Measurements from ENCODE around the gene TMEM184B. TPM values are rescaled to one million over a fixed set of nuclear protein-coding genes. Genes with fewer than 3 reads are reported as not detected.

The TMEM184B gene
- total RNA-seq, 1 experiment from 2014 or later = 89.7 TPM

DNA sequence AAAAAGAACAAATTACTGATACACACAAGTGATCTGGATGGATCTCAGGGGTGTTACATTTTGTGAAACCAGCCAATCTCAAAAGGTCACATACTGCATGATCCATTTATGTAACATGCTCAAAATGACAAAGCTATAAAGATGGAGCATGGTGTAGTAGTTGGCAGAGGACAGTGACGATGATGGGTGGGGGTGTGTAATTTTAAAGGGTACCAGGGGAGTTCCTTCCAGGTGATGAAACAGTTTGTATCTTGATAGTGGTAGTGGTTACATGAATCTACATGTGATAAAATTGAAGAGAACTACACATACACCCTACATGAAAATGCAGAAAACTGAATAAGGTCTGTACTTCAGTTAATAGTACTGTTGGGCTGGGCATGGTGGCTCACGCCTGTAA, 17.1 kb downstream of the TMEM184B start:
- Mint-ChIP-seq H3K27ac (no peak overlapping the region), H3K27me3 (ENCODE audit: low read depth) (no peaks in the 10 kb centered on the region), H3K4me3 (no peak overlapping the region), H3K9me3 (no peaks in the 10 kb centered on the region), H3K36me3 (no peaks in the 10 kb centered on the region; the same call in 1 of the 2 replicates), H3K4me1 (peaks cover 23% of the 10 kb centered on the region)
- TF ChIP-seq, protein P1, sequence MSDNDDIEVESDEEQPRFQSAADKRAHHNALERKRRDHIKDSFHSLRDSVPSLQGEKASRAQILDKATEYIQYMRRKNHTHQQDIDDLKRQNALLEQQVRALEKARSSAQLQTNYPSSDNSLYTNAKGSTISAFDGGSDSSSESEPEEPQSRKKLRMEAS (CRISPR knock-in tag; IDR thresholded peaks at IDR 0.05) = no peak
- TF ChIP-seq ZNF423 (CRISPR knock-in tag; IDR thresholded peaks at IDR 0.05) (no peak), FOXK1 (CRISPR knock-in tag; IDR thresholded peaks at IDR 0.05) (no peak)
- no peak for ATAC-seq
- no peak for DNase-seq (ENCODE audit: low spot score)
- ChIA-PET CTCF (interaction anchor here (1.1 to 1.5 kb wide), 2 partner anchors 141 to 392 kb away, joined by 3 read pairs; no protein-coding TSS in a partner anchor), POLR2A (no interaction called here)

DNA sequence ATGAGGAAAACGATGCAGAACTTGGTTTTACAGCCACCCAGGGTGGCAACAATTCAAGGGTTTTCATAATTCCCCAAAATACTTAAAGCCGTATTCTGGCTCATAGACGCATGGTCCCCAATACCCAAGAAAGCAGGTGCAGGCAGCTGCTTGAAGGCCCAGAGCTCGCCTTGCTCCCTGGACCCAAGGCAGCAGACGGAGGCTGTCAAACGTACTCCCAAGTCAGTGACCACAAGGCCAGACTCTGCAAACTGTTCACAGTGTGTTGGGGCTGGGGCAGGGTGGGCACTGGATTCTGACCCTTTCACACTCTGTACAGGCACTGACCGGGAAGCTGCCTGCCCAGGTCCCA, 21.5 kb downstream of the TMEM184B start:
- Mint-ChIP-seq H3K4me3 (no peak overlapping the region), H3K27ac (no peak overlapping the region), H3K27me3 (ENCODE audit: low read depth) (no peaks in the 10 kb centered on the region), H3K36me3 (peaks cover 24% of the 10 kb centered on the region), H3K9me3 (no peaks in the 10 kb centered on the region; the same call in 1 of the 2 replicates), H3K4me1 (no peaks in the 10 kb centered on the region)
- TF ChIP-seq MYBL2 (CRISPR knock-in tag; IDR thresholded peaks at IDR 0.05) (no peak), HMGA2 (CRISPR knock-in tag; IDR thresholded peaks at IDR 0.05) (no peak), TEAD4 (CRISPR knock-in tag; IDR thresholded peaks at IDR 0.05) (no peak), GRHL2 (CRISPR knock-in tag; IDR thresholded peaks at IDR 0.05; ENCODE audit: insufficient replicate concordance, severe bottlenecking) (no peak), SMAD3 (CRISPR knock-in tag; IDR thresholded peaks at IDR 0.05; ENCODE audit: borderline replicate concordance) (no peak), FOXJ3 (CRISPR knock-in tag; IDR thresholded peaks at IDR 0.05; ENCODE audit: borderline replicate concordance) (no peak), EMX1 (CRISPR knock-in tag; IDR thresholded peaks at IDR 0.05) (no peak), CBFB (CRISPR knock-in tag; IDR thresholded peaks at IDR 0.05; ENCODE audit: low read depth) (no peak)
- TF ChIP-seq, protein P2, sequence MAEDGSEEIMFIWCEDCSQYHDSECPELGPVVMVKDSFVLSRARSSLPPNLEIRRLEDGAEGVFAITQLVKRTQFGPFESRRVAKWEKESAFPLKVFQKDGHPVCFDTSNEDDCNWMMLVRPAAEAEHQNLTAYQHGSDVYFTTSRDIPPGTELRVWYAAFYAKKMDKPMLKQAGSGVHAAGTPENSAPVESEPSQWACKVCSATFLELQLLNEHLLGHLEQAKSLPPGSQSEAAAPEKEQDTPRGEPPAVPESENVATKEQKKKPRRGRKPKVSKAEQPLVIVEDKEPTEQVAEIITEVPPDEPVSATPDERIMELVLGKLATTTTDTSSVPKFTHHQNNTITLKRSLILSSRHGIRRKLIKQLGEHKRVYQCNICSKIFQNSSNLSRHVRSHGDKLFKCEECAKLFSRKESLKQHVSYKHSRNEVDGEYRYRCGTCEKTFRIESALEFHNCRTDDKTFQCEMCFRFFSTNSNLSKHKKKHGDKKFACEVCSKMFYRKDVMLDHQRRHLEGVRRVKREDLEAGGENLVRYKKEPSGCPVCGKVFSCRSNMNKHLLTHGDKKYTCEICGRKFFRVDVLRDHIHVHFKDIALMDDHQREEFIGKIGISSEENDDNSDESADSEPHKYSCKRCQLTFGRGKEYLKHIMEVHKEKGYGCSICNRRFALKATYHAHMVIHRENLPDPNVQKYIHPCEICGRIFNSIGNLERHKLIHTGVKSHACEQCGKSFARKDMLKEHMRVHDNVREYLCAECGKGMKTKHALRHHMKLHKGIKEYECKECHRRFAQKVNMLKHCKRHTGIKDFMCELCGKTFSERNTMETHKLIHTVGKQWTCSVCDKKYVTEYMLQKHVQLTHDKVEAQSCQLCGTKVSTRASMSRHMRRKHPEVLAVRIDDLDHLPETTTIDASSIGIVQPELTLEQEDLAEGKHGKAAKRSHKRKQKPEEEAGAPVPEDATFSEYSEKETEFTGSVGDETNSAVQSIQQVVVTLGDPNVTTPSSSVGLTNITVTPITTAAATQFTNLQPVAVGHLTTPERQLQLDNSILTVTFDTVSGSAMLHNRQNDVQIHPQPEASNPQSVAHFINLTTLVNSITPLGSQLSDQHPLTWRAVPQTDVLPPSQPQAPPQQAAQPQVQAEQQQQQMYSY (CRISPR knock-in tag; IDR thresholded peaks at IDR 0.05) = no peak
- TF ChIP-seq, protein P3, sequence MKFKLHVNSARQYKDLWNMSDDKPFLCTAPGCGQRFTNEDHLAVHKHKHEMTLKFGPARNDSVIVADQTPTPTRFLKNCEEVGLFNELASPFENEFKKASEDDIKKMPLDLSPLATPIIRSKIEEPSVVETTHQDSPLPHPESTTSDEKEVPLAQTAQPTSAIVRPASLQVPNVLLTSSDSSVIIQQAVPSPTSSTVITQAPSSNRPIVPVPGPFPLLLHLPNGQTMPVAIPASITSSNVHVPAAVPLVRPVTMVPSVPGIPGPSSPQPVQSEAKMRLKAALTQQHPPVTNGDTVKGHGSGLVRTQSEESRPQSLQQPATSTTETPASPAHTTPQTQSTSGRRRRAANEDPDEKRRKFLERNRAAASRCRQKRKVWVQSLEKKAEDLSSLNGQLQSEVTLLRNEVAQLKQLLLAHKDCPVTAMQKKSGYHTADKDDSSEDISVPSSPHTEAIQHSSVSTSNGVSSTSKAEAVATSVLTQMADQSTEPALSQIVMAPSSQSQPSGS (CRISPR knock-in tag; IDR thresholded peaks at IDR 0.05; ENCODE audit: borderline replicate concordance, low read depth) = no peak
- TF ChIP-seq, protein P4, sequence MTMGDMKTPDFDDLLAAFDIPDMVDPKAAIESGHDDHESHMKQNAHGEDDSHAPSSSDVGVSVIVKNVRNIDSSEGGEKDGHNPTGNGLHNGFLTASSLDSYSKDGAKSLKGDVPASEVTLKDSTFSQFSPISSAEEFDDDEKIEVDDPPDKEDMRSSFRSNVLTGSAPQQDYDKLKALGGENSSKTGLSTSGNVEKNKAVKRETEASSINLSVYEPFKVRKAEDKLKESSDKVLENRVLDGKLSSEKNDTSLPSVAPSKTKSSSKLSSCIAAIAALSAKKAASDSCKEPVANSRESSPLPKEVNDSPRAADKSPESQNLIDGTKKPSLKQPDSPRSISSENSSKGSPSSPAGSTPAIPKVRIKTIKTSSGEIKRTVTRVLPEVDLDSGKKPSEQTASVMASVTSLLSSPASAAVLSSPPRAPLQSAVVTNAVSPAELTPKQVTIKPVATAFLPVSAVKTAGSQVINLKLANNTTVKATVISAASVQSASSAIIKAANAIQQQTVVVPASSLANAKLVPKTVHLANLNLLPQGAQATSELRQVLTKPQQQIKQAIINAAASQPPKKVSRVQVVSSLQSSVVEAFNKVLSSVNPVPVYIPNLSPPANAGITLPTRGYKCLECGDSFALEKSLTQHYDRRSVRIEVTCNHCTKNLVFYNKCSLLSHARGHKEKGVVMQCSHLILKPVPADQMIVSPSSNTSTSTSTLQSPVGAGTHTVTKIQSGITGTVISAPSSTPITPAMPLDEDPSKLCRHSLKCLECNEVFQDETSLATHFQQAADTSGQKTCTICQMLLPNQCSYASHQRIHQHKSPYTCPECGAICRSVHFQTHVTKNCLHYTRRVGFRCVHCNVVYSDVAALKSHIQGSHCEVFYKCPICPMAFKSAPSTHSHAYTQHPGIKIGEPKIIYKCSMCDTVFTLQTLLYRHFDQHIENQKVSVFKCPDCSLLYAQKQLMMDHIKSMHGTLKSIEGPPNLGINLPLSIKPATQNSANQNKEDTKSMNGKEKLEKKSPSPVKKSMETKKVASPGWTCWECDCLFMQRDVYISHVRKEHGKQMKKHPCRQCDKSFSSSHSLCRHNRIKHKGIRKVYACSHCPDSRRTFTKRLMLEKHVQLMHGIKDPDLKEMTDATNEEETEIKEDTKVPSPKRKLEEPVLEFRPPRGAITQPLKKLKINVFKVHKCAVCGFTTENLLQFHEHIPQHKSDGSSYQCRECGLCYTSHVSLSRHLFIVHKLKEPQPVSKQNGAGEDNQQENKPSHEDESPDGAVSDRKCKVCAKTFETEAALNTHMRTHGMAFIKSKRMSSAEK (CRISPR knock-in tag; IDR thresholded peaks at IDR 0.05; ENCODE audit: borderline replicate concordance) = no peak
- TF ChIP-seq, protein P5, sequence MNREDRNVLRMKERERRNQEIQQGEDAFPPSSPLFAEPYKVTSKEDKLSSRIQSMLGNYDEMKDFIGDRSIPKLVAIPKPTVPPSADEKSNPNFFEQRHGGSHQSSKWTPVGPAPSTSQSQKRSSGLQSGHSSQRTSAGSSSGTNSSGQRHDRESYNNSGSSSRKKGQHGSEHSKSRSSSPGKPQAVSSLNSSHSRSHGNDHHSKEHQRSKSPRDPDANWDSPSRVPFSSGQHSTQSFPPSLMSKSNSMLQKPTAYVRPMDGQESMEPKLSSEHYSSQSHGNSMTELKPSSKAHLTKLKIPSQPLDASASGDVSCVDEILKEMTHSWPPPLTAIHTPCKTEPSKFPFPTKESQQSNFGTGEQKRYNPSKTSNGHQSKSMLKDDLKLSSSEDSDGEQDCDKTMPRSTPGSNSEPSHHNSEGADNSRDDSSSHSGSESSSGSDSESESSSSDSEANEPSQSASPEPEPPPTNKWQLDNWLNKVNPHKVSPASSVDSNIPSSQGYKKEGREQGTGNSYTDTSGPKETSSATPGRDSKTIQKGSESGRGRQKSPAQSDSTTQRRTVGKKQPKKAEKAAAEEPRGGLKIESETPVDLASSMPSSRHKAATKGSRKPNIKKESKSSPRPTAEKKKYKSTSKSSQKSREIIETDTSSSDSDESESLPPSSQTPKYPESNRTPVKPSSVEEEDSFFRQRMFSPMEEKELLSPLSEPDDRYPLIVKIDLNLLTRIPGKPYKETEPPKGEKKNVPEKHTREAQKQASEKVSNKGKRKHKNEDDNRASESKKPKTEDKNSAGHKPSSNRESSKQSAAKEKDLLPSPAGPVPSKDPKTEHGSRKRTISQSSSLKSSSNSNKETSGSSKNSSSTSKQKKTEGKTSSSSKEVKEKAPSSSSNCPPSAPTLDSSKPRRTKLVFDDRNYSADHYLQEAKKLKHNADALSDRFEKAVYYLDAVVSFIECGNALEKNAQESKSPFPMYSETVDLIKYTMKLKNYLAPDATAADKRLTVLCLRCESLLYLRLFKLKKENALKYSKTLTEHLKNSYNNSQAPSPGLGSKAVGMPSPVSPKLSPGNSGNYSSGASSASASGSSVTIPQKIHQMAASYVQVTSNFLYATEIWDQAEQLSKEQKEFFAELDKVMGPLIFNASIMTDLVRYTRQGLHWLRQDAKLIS (CRISPR knock-in tag; IDR thresholded peaks at IDR 0.05; ENCODE audit: borderline replicate concordance) = no peak
- ChIA-PET POLR2A (no interaction called here), CTCF (interaction anchor here (1.9 kb wide), 1 partner anchor 11 kb away, joined by 9 read pairs; no protein-coding TSS in a partner anchor)
- DNase-seq (ENCODE audit: low spot score) (no peak), ATAC-seq (no peak)

Data from WTC11 (cell line).